Muscle of leg (tissue), 11 donors: ENCODE measurements around the gene PODXL. TPM values are rescaled to one million over a fixed set of nuclear protein-coding genes. Genes with fewer than 3 reads are reported as not detected.
"Not testable (repeated sequence)": the region's sequence is repeated elsewhere in the genome, so short reads cannot be mapped to it uniquely, and the experiment has no call there.

Experiments used
- DNase-seq: peaks from one replicate; pipeline ENCODE4 v3.0.0; 2013
- H3K27ac ChIP-seq: one replicate; pipeline ENCODE4 v1.5.1; 2013; ENCODE audit warnings: mild to moderate bottlenecking, low read length, control low read depth
- H3K27me3 ChIP-seq: one replicate; pipeline ENCODE4 v1.6.1; 2013; ENCODE audit warnings: low read length; ENCODE audit not compliant: control insufficient read depth, insufficient read depth
- H3K36me3 ChIP-seq: one replicate; pipeline ENCODE4 v1.6.1; 2013; ENCODE audit warnings: low read length; ENCODE audit not compliant: control insufficient read depth, insufficient read depth
- H3K4me1 ChIP-seq: one replicate; pipeline ENCODE4 v1.6.1; 2013; ENCODE audit warnings: low read length; ENCODE audit not compliant: control insufficient read depth, insufficient read depth
- H3K4me3 ChIP-seq: one replicate; pipeline ENCODE4 v1.5.1; 2013; ENCODE audit warnings: low read length, control low read depth
- H3K9me3 ChIP-seq: replicated peaks from 2 replicates; pipeline ENCODE4 v1.6.1; 2013; ENCODE audit warnings: low read depth, low read length; ENCODE audit not compliant: control insufficient read depth
- WGBS: methylation state at CpG from one replicate; pipeline ENCODE4 v1.1.5; 2013; ENCODE audit warnings: missing lambda C conversion rate; ENCODE audit not compliant: insufficient coverage; 5-methylcytosine and 5-hydroxymethylcytosine counted together
- polyA plus RNA-seq, 8 donors: library from polyadenylated mRNA; unstranded; fragments of 120-200 nt; gene quantifications; one replicate each; pipeline versions ENCODE4 v1.2.1 to v1.2.3, GENCODE V29; 2013; ENCODE audit warnings: inconsistent platforms in 1 of 8, low replicate concordance in 1 of 8; ENCODE audit not compliant: insufficient read length in 8 of 8, insufficient read depth in 1 of 8
- total RNA-seq: library from RNA; stranded (reverse); fragments of 120-200 nt; gene quantifications from one replicate; pipeline ENCODE4 v1.2.4, GENCODE V29; 2013

PODXL gene
- total and polyA plus RNA-seq, 9 donors, result 35.5 to 82.1 (median 71.0) TPM

GRCh38 chr7:131482800-131483199 is 73.6 kb downstream of the PODXL start:
- no peaks in the 10 kb centered on the region for H3K9me3 ChIP-seq
- H3K36me3 ChIP-seq, result peaks cover 6% of the 10 kb centered on the region
- H3K4me3 ChIP-seq, result no peak overlapping the region
- DNase-seq, result no peak
- no peaks in the 10 kb centered on the region for H3K4me1 ChIP-seq
- no peak overlapping the region for H3K27ac ChIP-seq
- no peaks in the 10 kb centered on the region for H3K27me3 ChIP-seq
- WGBS, result no CpG with 5 or more reads among the region's 2 CpGs

- no peak overlapping the region for H3K27ac ChIP-seq
- no peaks in the 10 kb centered on the region for H3K4me1 ChIP-seq
- H3K9me3 ChIP-seq, result no peaks in the 10 kb centered on the region
- no CpG with 5 or more reads among the region's 4 CpGs for WGBS
- DNase-seq, result no peak
- no peaks in the 10 kb centered on the region for H3K27me3 ChIP-seq
- no peak overlapping the region for H3K4me3 ChIP-seq
- peaks cover 6% of the 10 kb centered on the region for H3K36me3 ChIP-seq
Measured at GRCh38 chr7:131480384-131481315, 75.8 kb downstream of the PODXL start.

- WGBS, result no CpG with 5 or more reads among the region's 2 CpGs
- no peak for DNase-seq
- Histone ChIP-seq H3K27me3 (no peaks in the 10 kb centered on the region), H3K9me3 (peaks cover 5% of the 10 kb centered on the region), H3K4me1 (no peaks in the 10 kb centered on the region), H3K36me3 (peaks cover 17% of the 10 kb centered on the region), H3K4me3 (no peak overlapping the region), H3K27ac (no peak overlapping the region)
Measured at GRCh38 chr7:131476740-131477139, 79.7 kb downstream of the PODXL start.

GRCh38 chr7:131471250-131472004 is 85.0 kb downstream of the PODXL start:
- no peaks in the 10 kb centered on the region for H3K27me3 ChIP-seq
- H3K27ac ChIP-seq, result no peak overlapping the region
- WGBS, result 79% methylated on average over 2 of the region's 4 CpGs
- no peak overlapping the region for H3K4me3 ChIP-seq
- peaks cover 34% of the 10 kb centered on the region for H3K36me3 ChIP-seq
- DNase-seq, result no peak
- peaks cover 5% of the 10 kb centered on the region for H3K9me3 ChIP-seq
- no peaks in the 10 kb centered on the region for H3K4me1 ChIP-seq

- no peak for DNase-seq
- 97% methylated on average over 4 of the region's 5 CpGs for WGBS
- Histone ChIP-seq H3K27ac (no peak overlapping the region), H3K4me1 (no peaks in the 10 kb centered on the region), H3K27me3 (no peaks in the 10 kb centered on the region), H3K36me3 (peaks cover 25% of the 10 kb centered on the region), H3K9me3 (no peaks in the 10 kb centered on the region), H3K4me3 (no peak overlapping the region)
Measured at GRCh38 chr7:131467788-131468187, 88.6 kb downstream of the PODXL start.

- Histone ChIP-seq H3K27ac (no peak overlapping the region), H3K36me3 (peaks cover 25% of the 10 kb centered on the region), H3K4me3 (no peak overlapping the region), H3K4me1 (no peaks in the 10 kb centered on the region), H3K27me3 (no peaks in the 10 kb centered on the region), H3K9me3 (no peaks in the 10 kb centered on the region)
- no CpG with 5 or more reads among the region's 12 CpGs for WGBS
- no peak for DNase-seq
Measured at GRCh38 chr7:131466735-131467365, 89.6 kb downstream of the PODXL start.

- H3K9me3 ChIP-seq, H3K36me3 ChIP-seq, H3K4me1 ChIP-seq, H3K4me3 ChIP-seq, H3K27me3 ChIP-seq, DNase-seq, H3K27ac ChIP-seq: not testable (repeated sequence)
Measured at GRCh38 chr7:131462715-131463114, 93.7 kb downstream of the PODXL start.

- no peaks in the 10 kb centered on the region for H3K27me3 ChIP-seq
- no peaks in the 10 kb centered on the region for H3K9me3 ChIP-seq
- no peak overlapping the region for H3K4me3 ChIP-seq
- peaks cover 5% of the 10 kb centered on the region for H3K36me3 ChIP-seq
- no peak for DNase-seq
- H3K27ac ChIP-seq, result no peak overlapping the region
- no CpG with 5 or more reads among the region's 3 CpGs for WGBS
- no peaks in the 10 kb centered on the region for H3K4me1 ChIP-seq
Measured at GRCh38 chr7:131462059-131462458, 94.4 kb downstream of the PODXL start.

GRCh38 chr7:131459256-131459655 is 97.2 kb downstream of the PODXL start:
- Histone ChIP-seq H3K36me3 (peaks cover 11% of the 10 kb centered on the region), H3K9me3 (no peaks in the 10 kb centered on the region), H3K27me3 (no peaks in the 10 kb centered on the region), H3K4me3 (no peak overlapping the region), H3K4me1 (no peaks in the 10 kb centered on the region), H3K27ac (no peak overlapping the region)
- WGBS, result 100% methylated on average over 1 of the region's 1 CpG
- no peak for DNase-seq

GRCh38 chr7:131456338-131456737 is 100.1 kb downstream of the PODXL start:
- Histone ChIP-seq H3K4me1 (no peaks in the 10 kb centered on the region), H3K27ac (no peak overlapping the region), H3K27me3 (no peaks in the 10 kb centered on the region), H3K9me3 (no peaks in the 10 kb centered on the region), H3K4me3 (no peak overlapping the region), H3K36me3 (peaks cover 9% of the 10 kb centered on the region)
- no CpG with 5 or more reads among the region's 3 CpGs for WGBS
- no peak for DNase-seq
